Mucosa of descending colon (tissue), 3 donors: ENCODE results near the gene MNX1. TPM values are rescaled to one million over a fixed set of nuclear protein-coding genes. Genes with fewer than 3 reads are reported as not detected.

Source experiments
- ATAC-seq: fragments of 200-7000 bp; cut with Tn5 transposase; one replicate; pipeline ENCODE4 v1.9.1; 2020; ENCODE audit warnings: mild to moderate bottlenecking, moderate library complexity
- DNase-seq, 3 donors: peaks; one replicate each; pipeline ENCODE4 v3.0.0-alpha.2; 2020
- H3K36me3 ChIP-seq: fragments of 200-600 bp; one replicate; pipeline ENCODE4 v1.8.0; 2021; ENCODE audit warnings: low read depth, mild to moderate bottlenecking
- H3K4me1 ChIP-seq: fragments of 200-600 bp; one replicate; pipeline ENCODE4 v1.8.0; 2021; ENCODE audit warnings: low read depth, mild to moderate bottlenecking
- H3K4me3 ChIP-seq: fragments of 200-600 bp; one replicate; pipeline ENCODE4 v1.8.0; 2021; ENCODE audit warnings: mild to moderate bottlenecking
- H3K9me3 ChIP-seq: fragments of 200-600 bp; one replicate; pipeline ENCODE4 v1.8.0; 2021; ENCODE audit warnings: mild to moderate bottlenecking
- CTCF ChIP-seq: fragments of 200-600 bp; IDR thresholded peaks from one replicate; pipeline ENCODE4 v1.8.0; 2022; ENCODE audit warnings: antibody characterized with exemption, mild to moderate bottlenecking
- intact Hi-C, 2 donors: fragments of 100-400 bp; cut with DNase I in 1 of 2; cut with micrococcal nuclease in 1 of 2; formaldehyde crosslinking; loops; one replicate each; pipeline versions ENCODE4 v1.11.0 to v1.11.1; 2022; cut with DNase I, micrococcal nuclease
- long read RNA-seq, 2 donors: library from polyadenylated mRNA; unstranded; transcript quantifications; one replicate each; pipeline ENCODE4 v2.0.0, GENCODE V29; 2019 to 2021
- total RNA-seq, 3 donors: library from RNA; stranded (reverse); fragmentation: NEBNext Ultra II Directional in 2 of 3; extraction: Animal tissue kit (Norgen Biotek cat#: 25700) in 2 of 3; gene quantifications; one replicate each; pipeline versions ENCODE4 v1.2.1 to v1.2.4, GENCODE V29; 2021 to 2023
- donor health status: DM: no; HTN: no; CAD: no; lungs with moderate emphysema.
- donor health status: DM: no; HTN: no; CAD: no.
- donor health status: DM: no; HTN: yes; CAD: no.

MNX1 gene
- 10 to 100 TPM in 2 of 3 donors, 1 to 10 TPM in 1; 9.7 to 24.9 (median 24.0) TPM for total RNA-seq
- long read RNA-seq, donor 1, transcript MNX1-208 (1 exons, 1,753 nt) = major isoform, 7 of 10 reads
- long read RNA-seq, donor 1, partial matches to known transcripts = 0 of 10 reads
- long read RNA-seq, donor 1, other reads (novel, unspliced or antisense) = 2 of 10 reads
- long read RNA-seq, donor 2, partial matches to known transcripts = 0 of 3 reads
- long read RNA-seq, donor 2, other reads (novel, unspliced or antisense) = 0 of 3 reads

- Histone ChIP-seq H3K36me3 (no peaks in the 10 kb centered on the region), H3K9me3 (no peaks in the 10 kb centered on the region), H3K4me1 (peaks cover 22% of the 10 kb centered on the region), H3K4me3 (peak within 1 kb of the TSS; percentile 42)
- no peak for TF ChIP-seq CTCF
- ATAC-seq (peak; percentile 84), DNase-seq (peak; percentile 90 to 91 (median 91))
- intact Hi-C loops = no loop called here
These were observed at the start of gene MNX1 for GRCh38 chr7:157010588-157011332. Gene MNX1 (minus strand): TSS chr7:157010663. CDS start chr7:157010350, 313 bp downstream.

GRCh38 chr7:157059534-157059933, 49.1 kb upstream of the MNX1 start:
- ATAC-seq (no peak), DNase-seq (no peak)
- Histone ChIP-seq H3K4me1 (no peaks in the 10 kb centered on the region), H3K36me3 (no peaks in the 10 kb centered on the region), H3K9me3 (peaks cover 7% of the 10 kb centered on the region), H3K4me3 (no peak overlapping the region)
- intact Hi-C loops = no loop called here
- no peak for TF ChIP-seq CTCF

- intact Hi-C loops = no loop called here
- ATAC-seq (no peak), DNase-seq (no peak)
- Histone ChIP-seq H3K9me3 (peaks cover 7% of the 10 kb centered on the region), H3K4me3 (no peak overlapping the region), H3K36me3 (no peaks in the 10 kb centered on the region), H3K4me1 (no peaks in the 10 kb centered on the region)
- TF ChIP-seq CTCF = no peak
These were observed 48.2 kb upstream of the MNX1 start for GRCh38 chr7:157058701-157059100.

GRCh38 chr7:157058068-157058467, 47.6 kb upstream of the MNX1 start:
- intact Hi-C loops = no loop called here
- Histone ChIP-seq H3K36me3 (no peaks in the 10 kb centered on the region), H3K9me3 (peaks cover 7% of the 10 kb centered on the region), H3K4me3 (no peak overlapping the region), H3K4me1 (no peaks in the 10 kb centered on the region)
- DNase-seq (no peak), ATAC-seq (no peak)
- TF ChIP-seq CTCF = no peak

GRCh38 chr7:157056957-157057902, 46.8 kb upstream of the MNX1 start:
- ATAC-seq (no peak), DNase-seq (no peak)
- TF ChIP-seq CTCF = no peak
- Histone ChIP-seq H3K4me1 (no peaks in the 10 kb centered on the region), H3K36me3 (no peaks in the 10 kb centered on the region), H3K4me3 (no peak overlapping the region), H3K9me3 (peaks cover 6% of the 10 kb centered on the region)
- intact Hi-C loops = no loop called here
